IPS DF 6.9 (cell line): ENCODE measurements around the gene LZTS2.

Experiments
- DNase-seq: peaks from one replicate; pipeline ENCODE4 v3.0.0-alpha.2; 2013; ENCODE audit warnings: low read depth, low spot score
- H3K27ac ChIP-seq: one replicate; pipeline ENCODE4 v1.5.1; 2013; ENCODE audit warnings: low read length, control low read depth
- H3K27me3 ChIP-seq: 2 replicates; pipeline ENCODE4 v1.6.1; 2013; ENCODE audit warnings: mild to moderate bottlenecking, low read length; ENCODE audit not compliant: control insufficient read depth, insufficient read depth
- H3K36me3 ChIP-seq: 2 replicates; pipeline ENCODE4 v1.6.1; 2013; ENCODE audit warnings: low read length; ENCODE audit not compliant: control insufficient read depth, insufficient read depth
- H3K4me1 ChIP-seq: 2 replicates; pipeline ENCODE4 v1.6.1; 2013; ENCODE audit warnings: low read length; ENCODE audit not compliant: control insufficient read depth, insufficient read depth
- H3K4me3 ChIP-seq: 2 replicates; pipeline ENCODE4 v1.5.1; 2013; ENCODE audit warnings: mild to moderate bottlenecking, low read length
- H3K9me3 ChIP-seq: 2 replicates; pipeline ENCODE4 v1.6.1; 2013; ENCODE audit warnings: low read length, inconsistent platforms; ENCODE audit not compliant: control insufficient read depth, insufficient read depth
- WGBS: extraction: QIAGEN DNeasy Blood & Tissue Kit; methylation state at CpG from one replicate; pipeline ENCODE4 v1.1.7; 2013; ENCODE audit warnings: mixed read lengths, missing lambda C conversion rate; ENCODE audit not compliant: insufficient read length, insufficient coverage; 5-methylcytosine and 5-hydroxymethylcytosine counted together

LZTS2 gene, protein sequence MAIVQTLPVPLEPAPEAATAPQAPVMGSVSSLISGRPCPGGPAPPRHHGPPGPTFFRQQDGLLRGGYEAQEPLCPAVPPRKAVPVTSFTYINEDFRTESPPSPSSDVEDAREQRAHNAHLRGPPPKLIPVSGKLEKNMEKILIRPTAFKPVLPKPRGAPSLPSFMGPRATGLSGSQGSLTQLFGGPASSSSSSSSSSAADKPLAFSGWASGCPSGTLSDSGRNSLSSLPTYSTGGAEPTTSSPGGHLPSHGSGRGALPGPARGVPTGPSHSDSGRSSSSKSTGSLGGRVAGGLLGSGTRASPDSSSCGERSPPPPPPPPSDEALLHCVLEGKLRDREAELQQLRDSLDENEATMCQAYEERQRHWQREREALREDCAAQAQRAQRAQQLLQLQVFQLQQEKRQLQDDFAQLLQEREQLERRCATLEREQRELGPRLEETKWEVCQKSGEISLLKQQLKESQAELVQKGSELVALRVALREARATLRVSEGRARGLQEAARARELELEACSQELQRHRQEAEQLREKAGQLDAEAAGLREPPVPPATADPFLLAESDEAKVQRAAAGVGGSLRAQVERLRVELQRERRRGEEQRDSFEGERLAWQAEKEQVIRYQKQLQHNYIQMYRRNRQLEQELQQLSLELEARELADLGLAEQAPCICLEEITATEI

DNA sequence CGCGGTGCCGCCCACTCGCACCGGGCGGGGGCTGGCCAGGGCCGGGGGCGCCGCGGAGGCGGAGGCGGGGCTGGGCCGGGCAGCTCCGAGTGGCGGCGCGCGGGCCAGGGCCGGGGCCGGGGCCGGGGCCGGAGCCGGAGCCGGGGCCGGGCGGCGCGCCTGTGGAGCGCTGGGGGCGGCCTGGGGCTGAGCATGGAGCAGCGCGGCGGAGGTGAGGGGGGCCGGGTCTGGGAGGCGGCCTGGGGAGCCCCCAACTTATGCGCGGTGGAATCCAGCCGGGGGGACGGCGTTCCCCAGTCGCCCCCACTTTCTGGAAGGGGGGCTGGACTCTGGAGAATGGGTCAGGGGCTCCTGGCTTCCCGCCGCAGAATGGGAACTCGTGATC lies at the start of gene LZTS2:
Gene LZTS2, plus strand, starts transcription at position 67 of the 385 bp plus-strand sequence. CDS start 2,731 bp downstream, outside the sequence.
- Histone ChIP-seq H3K27me3 (no peaks in the 10 kb centered on the region), H3K27ac (no peak within 1 kb of the TSS), H3K4me1 (peaks cover 11% of the 10 kb centered on the region; the same call in 1 of the 2 replicates), H3K4me3 (peak within 1 kb of the TSS; percentile 73), H3K9me3 (no peaks in the 10 kb centered on the region), H3K36me3 (peaks cover 15% of the 10 kb centered on the region)
- WGBS, result no CpG with 5 or more reads among the region's 44 CpGs
- DNase-seq, result no peak

DNA sequence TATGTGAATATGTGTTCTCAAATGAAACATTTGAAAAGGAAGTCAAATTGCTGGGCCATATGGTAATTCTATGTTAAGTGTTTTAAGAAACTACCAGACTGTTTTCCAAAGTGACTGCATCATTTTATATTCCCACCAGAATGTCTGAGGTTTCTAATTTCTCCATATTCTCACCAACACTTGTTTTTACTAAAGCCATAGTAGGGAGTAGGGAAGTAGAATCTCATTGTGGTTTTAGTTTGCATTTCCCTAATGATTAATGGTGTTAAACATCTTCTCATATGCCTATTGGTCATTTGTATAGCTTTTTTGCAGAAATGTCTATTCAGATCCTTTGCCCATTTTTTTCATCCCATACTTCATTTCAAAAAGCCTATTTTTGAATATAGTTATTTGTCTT lies 39.4 kb upstream of the LZTS2 start:
- no peak overlapping the region for H3K27ac ChIP-seq
- no peak for DNase-seq
- H3K4me1 ChIP-seq, result no peaks in the 10 kb centered on the region
- no peaks in the 10 kb centered on the region for H3K27me3 ChIP-seq
- no peak overlapping the region for H3K4me3 ChIP-seq
- H3K9me3 ChIP-seq, result no peaks in the 10 kb centered on the region
- no peaks in the 10 kb centered on the region for H3K36me3 ChIP-seq

DNA sequence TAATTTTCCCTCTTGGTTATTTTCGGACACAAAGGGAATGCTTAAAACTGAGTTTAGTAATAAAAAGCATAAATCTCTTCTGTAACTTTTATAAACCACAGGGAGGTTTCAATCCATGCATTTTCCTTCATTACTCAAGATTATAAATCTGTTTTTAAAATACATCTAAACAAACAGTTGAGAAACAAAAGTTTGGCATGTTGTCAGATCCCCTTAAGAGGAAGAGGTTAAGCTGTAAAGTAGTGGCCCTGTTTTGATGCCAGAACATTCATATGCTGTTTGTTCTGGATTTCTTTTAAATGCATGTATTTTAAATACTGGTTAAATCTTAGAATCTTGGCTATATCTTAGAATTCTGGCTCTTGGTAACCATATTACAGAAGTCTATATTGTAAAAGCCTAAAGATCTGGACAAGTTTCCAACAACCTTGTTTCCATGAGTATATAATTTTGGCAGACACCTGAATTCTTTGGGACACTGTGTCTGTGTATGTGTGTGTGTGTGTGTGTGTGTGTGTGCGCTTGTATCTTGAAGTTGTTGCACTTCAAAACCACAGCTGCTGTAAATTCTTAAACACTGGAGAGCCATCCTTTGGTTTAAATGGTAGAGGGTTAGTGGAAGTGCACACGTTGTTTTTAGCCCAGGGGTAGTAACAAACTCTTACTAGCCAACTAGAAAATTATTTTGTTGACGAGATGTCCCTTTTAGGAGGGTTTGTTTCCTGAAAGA lies 37.1 kb upstream of the LZTS2 start:
- Histone ChIP-seq H3K4me1 (no peaks in the 10 kb centered on the region), H3K27me3 (no peaks in the 10 kb centered on the region), H3K27ac (no peak overlapping the region), H3K4me3 (no peak overlapping the region), H3K36me3 (no peaks in the 10 kb centered on the region), H3K9me3 (no peaks in the 10 kb centered on the region)
- no peak for DNase-seq
- no CpG with 5 or more reads among the region's 4 CpGs for WGBS

DNA sequence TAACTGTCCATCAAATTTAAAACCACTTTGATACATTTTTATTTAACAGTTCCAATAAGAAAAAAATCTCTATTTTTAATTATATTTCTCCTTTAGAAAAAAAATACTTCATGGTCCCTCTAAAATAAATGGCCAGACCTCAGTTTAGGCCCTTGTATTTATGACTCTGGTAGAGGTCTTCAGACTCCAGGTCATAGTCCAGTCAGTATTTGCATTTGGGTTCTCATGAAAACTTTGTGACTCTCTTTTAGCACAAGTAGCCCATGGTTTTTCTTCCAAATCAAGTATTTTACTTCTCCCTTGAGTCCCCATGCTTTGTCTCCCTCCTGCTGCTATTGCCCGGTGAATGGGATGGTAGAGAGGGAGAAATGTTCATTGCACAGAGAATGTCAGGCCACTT lies 35.8 kb upstream of the LZTS2 start:
- H3K9me3 ChIP-seq, result no peaks in the 10 kb centered on the region
- no peak overlapping the region for H3K27ac ChIP-seq
- H3K27me3 ChIP-seq, result no peaks in the 10 kb centered on the region
- no peaks in the 10 kb centered on the region for H3K4me1 ChIP-seq
- H3K4me3 ChIP-seq, result no peak overlapping the region
- WGBS, result no CpG with 5 or more reads among the region's 1 CpG
- no peak for DNase-seq
- no peaks in the 10 kb centered on the region for H3K36me3 ChIP-seq

DNA sequence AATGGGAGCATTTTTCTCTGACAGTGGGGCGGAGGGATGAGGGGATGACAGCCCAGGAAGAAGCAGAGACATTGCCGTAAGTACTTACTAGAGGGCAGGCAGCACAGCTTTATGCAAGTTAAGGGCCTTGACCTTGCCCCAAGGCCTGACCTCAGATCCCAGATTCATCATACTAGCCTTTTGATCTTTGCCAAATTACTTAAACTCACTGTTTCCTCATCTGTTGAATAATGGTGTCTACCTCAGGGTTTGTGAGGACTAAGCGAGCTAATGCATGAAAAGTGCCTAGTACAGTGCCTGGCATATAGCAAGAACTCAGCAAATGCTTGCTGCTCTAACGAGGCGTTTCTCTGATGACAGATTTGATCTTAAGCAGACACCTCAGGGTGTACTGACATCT lies 33.8 kb upstream of the LZTS2 start:
- Histone ChIP-seq H3K9me3 (no peaks in the 10 kb centered on the region), H3K27ac (no peak overlapping the region), H3K4me1 (peaks cover 2% of the 10 kb centered on the region; the same call in 1 of the 2 replicates), H3K4me3 (no peak overlapping the region), H3K27me3 (no peaks in the 10 kb centered on the region), H3K36me3 (no peaks in the 10 kb centered on the region)
- DNase-seq, result no peak
- WGBS, result no CpG with 5 or more reads among the region's 5 CpGs

GRCh38 chr10:100966887-100967286 lies 32.7 kb upstream of the LZTS2 start:
- Histone ChIP-seq H3K4me1 (peaks cover 6% of the 10 kb centered on the region), H3K4me3 (no peak overlapping the region), H3K9me3 (no peaks in the 10 kb centered on the region), H3K36me3 (no peaks in the 10 kb centered on the region), H3K27me3 (no peaks in the 10 kb centered on the region), H3K27ac (no peak overlapping the region)
- no peak for DNase-seq
- no CpG with 5 or more reads among the region's 2 CpGs for WGBS

GRCh38 chr10:100967332-100967731 lies 32.3 kb upstream of the LZTS2 start:
- H3K4me1 ChIP-seq, result peaks cover 6% of the 10 kb centered on the region
- WGBS, result no CpG with 5 or more reads among the region's 2 CpGs
- no peaks in the 10 kb centered on the region for H3K36me3 ChIP-seq
- H3K27me3 ChIP-seq, result no peaks in the 10 kb centered on the region
- DNase-seq, result no peak
- no peak overlapping the region for H3K27ac ChIP-seq
- H3K9me3 ChIP-seq, result no peaks in the 10 kb centered on the region
- no peak overlapping the region for H3K4me3 ChIP-seq

GRCh38 chr10:100968062-100968736 lies 31.4 kb upstream of the LZTS2 start:
- no peaks in the 10 kb centered on the region for H3K27me3 ChIP-seq
- H3K27ac ChIP-seq, result no peak overlapping the region
- H3K9me3 ChIP-seq, result no peaks in the 10 kb centered on the region
- DNase-seq, result no peak
- H3K4me1 ChIP-seq, result peaks cover 6% of the 10 kb centered on the region
- no peak overlapping the region for H3K4me3 ChIP-seq
- no peaks in the 10 kb centered on the region for H3K36me3 ChIP-seq
- WGBS, result no CpG with 5 or more reads among the region's 2 CpGs

DNA sequence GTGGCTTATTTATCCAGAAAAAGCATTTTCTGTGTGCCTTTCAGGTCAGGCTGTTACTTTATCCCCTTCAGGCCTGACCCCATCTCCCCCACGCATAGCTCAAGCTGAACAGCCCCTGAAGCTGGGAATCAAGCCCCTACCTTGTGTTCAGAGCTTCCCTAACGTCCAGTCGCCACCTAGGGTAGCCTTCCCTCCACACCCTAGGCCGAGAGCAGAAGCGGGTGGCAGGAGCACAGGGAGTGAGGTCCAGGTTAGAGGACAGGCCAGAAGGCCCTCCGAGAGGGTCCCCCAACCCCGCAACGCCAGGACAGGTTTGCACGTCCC lies 30.8 kb upstream of the LZTS2 start:
- H3K4me3 ChIP-seq, result peak overlapping the region; percentile 42; the same call in 1 of the 2 replicates
- no peak for DNase-seq
- H3K36me3 ChIP-seq, result no peaks in the 10 kb centered on the region
- WGBS, result no CpG with 5 or more reads among the region's 9 CpGs
- H3K27me3 ChIP-seq, result no peaks in the 10 kb centered on the region
- H3K9me3 ChIP-seq, result no peaks in the 10 kb centered on the region
- H3K4me1 ChIP-seq, result peaks cover 6% of the 10 kb centered on the region
- H3K27ac ChIP-seq, result no peak overlapping the region
